ENCODE data around the gene THEMIS2. TPM values are rescaled to one million over a fixed set of nuclear protein-coding genes. Genes with fewer than 3 reads are reported as not detected.

THEMIS2 gene
- total RNA-seq, 1 experiment from 2014 or later, result 2.0 TPM

DNA sequence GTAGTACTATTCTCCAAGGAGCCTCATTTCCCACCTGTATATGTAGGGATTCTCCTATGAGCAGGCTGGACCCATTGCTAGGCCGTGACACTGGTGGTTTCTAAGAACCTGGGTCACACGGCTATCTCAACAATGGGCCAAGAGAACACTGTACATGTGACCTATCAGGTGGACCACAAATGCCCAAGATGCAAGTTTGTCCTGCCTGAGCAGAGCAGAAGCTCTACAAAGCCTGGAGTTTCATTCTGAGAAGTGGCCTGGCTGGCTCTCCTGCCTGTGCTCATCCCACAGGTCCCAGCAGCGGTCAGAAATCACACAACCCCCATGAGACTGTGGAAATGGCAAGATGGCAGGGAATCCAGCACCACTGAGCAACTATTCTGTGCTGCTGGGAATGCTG is 17.2 kb downstream of the THEMIS2 start:
- TF ChIP-seq EZH2 (IDR thresholded peaks at IDR 0.05; ENCODE audit: borderline replicate concordance, low read depth, low read length, poor library complexity, severe bottlenecking), result no peak
- TF ChIP-seq, protein P1, sequence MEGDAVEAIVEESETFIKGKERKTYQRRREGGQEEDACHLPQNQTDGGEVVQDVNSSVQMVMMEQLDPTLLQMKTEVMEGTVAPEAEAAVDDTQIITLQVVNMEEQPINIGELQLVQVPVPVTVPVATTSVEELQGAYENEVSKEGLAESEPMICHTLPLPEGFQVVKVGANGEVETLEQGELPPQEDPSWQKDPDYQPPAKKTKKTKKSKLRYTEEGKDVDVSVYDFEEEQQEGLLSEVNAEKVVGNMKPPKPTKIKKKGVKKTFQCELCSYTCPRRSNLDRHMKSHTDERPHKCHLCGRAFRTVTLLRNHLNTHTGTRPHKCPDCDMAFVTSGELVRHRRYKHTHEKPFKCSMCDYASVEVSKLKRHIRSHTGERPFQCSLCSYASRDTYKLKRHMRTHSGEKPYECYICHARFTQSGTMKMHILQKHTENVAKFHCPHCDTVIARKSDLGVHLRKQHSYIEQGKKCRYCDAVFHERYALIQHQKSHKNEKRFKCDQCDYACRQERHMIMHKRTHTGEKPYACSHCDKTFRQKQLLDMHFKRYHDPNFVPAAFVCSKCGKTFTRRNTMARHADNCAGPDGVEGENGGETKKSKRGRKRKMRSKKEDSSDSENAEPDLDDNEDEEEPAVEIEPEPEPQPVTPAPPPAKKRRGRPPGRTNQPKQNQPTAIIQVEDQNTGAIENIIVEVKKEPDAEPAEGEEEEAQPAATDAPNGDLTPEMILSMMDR (conservative IDR thresholded peaks at IDR 0.05; ENCODE audit: low read depth, low read length), result no peak
- POLR2A ChIA-PET (ENCODE audit: low non-redundant PET), result no interaction called here
- H3K27ac ChIP-seq (ENCODE audit: low read depth, low read length, poor library complexity, severe bottlenecking), result no peak overlapping the region
- intact Hi-C loops (cut with micrococcal nuclease; ENCODE audit: unreplicated experiment), result no loop called here
- H3K4me1 ChIP-seq (ENCODE audit: insufficient read depth, low read length, poor library complexity, severe bottlenecking), result no peaks in the 10 kb centered on the region
- peaks cover 42% of the 10 kb centered on the region for H3K36me3 ChIP-seq (ENCODE audit: insufficient read depth, low read length, poor library complexity, severe bottlenecking)
- DNase-seq (ENCODE audit: low spot score), result no peak
- H3K9me3 ChIP-seq (ENCODE audit: low read depth, low read length, poor library complexity, severe bottlenecking), result no peaks in the 10 kb centered on the region
- H3K27me3 ChIP-seq (replicated peaks; ENCODE audit: insufficient read depth, low read depth, low read length, poor library complexity), result no peaks in the 10 kb centered on the region
- no TSS peak for BruUV-seq (replicated peaks)
- CTCF ChIA-PET, result no interaction called here
- H3K4me3 ChIP-seq (ENCODE audit: low read depth, low read length, poor library complexity, severe bottlenecking), result no peak overlapping the region

DNA sequence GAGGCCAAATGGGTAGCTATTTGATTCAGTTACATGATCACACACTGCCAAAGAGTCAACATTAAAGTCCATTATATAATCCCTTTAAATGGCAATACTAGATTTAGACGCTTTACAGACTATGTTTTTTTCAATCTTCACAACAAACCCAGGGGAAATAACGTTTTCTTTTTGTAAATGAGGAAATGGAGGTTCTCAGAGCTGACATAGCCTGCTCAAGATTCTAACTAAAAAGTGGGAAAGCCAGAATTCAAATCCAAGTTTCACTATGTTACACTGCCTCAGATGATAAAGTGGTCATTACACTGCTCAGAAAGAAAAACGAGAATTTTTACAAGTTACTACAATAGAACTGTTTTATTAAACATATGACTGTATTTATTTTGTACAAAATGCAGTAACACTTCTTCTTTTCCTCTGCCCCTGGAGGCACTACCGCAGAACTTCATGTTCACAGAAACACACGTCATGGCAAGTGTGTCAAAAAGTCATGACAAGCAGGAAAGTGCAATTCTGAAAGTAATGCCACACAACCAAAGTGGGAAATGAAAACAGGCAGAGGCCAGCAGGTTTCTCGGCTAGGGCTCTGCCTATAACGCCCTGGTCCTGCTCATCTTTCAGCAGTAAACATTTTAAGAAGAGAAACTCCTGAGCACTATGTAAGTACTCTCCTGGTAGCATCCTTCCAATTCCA is 19.0 kb downstream of the THEMIS2 start:
- Histone ChIP-seq H3K27me3 (replicated peaks; ENCODE audit: insufficient read depth, low read depth, low read length, poor library complexity) (no peaks in the 10 kb centered on the region), H3K4me1 (ENCODE audit: insufficient read depth, low read length, poor library complexity, severe bottlenecking) (no peaks in the 10 kb centered on the region), H3K9me3 (ENCODE audit: low read depth, low read length, poor library complexity, severe bottlenecking) (no peaks in the 10 kb centered on the region), H3K36me3 (ENCODE audit: insufficient read depth, low read length, poor library complexity, severe bottlenecking) (peaks cover 56% of the 10 kb centered on the region), H3K4me3 (ENCODE audit: low read depth, low read length, poor library complexity, severe bottlenecking) (no peak overlapping the region), H3K27ac (ENCODE audit: low read depth, low read length, poor library complexity, severe bottlenecking) (no peak overlapping the region)
- ChIA-PET POLR2A (ENCODE audit: low non-redundant PET) (no interaction called here), CTCF (no interaction called here)
- intact Hi-C loops (cut with micrococcal nuclease; ENCODE audit: unreplicated experiment), result no loop called here
- BruUV-seq (replicated peaks), result no TSS peak
- TF ChIP-seq, protein P1 (conservative IDR thresholded peaks at IDR 0.05; ENCODE audit: low read depth, low read length), result no peak
- no peak for TF ChIP-seq EZH2 (IDR thresholded peaks at IDR 0.05; ENCODE audit: borderline replicate concordance, low read depth, low read length, poor library complexity, severe bottlenecking)
- no peak for DNase-seq (ENCODE audit: low spot score)

DNA sequence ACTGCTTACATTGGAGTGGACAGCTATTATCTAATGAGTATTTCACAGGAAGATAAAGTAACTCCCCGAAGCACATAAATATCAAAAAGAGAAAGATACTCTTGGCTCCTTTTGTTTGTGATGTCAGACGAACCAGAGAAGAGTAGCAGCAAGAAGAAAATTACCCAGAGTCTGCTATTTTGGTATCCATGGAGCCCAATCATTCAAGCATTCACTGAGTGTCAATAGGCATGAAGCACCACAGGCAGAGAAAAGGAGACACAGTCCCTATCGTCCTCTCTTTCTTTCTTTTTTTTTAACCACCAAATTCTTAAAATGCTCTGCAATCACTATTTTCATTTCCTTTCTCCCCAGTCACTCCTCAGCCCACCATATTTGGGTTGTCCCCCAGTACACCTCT is 22.2 kb downstream of the THEMIS2 start:
- TF ChIP-seq EZH2 (IDR thresholded peaks at IDR 0.05; ENCODE audit: borderline replicate concordance, low read depth, low read length, poor library complexity, severe bottlenecking), result no peak
- TF ChIP-seq, protein P1 (conservative IDR thresholded peaks at IDR 0.05; ENCODE audit: low read depth, low read length), result no peak
- no peak overlapping the region for H3K27ac ChIP-seq (ENCODE audit: low read depth, low read length, poor library complexity, severe bottlenecking)
- DNase-seq (ENCODE audit: low spot score), result no peak
- no peaks in the 10 kb centered on the region for H3K9me3 ChIP-seq (ENCODE audit: low read depth, low read length, poor library complexity, severe bottlenecking)
- ChIA-PET CTCF (interaction anchor here (0.6 kb wide), 1 partner anchor 63 kb away, joined by 4 read pairs; no protein-coding TSS in a partner anchor), POLR2A (ENCODE audit: low non-redundant PET) (no interaction called here)
- H3K36me3 ChIP-seq (ENCODE audit: insufficient read depth, low read length, poor library complexity, severe bottlenecking), result peaks cover 75% of the 10 kb centered on the region
- BruUV-seq (replicated peaks), result no TSS peak
- no peaks in the 10 kb centered on the region for H3K27me3 ChIP-seq (replicated peaks; ENCODE audit: insufficient read depth, low read depth, low read length, poor library complexity)
- intact Hi-C loops (cut with micrococcal nuclease; ENCODE audit: unreplicated experiment), result no loop called here
- no peaks in the 10 kb centered on the region for H3K4me1 ChIP-seq (ENCODE audit: insufficient read depth, low read length, poor library complexity, severe bottlenecking)
- no peak overlapping the region for H3K4me3 ChIP-seq (ENCODE audit: low read depth, low read length, poor library complexity, severe bottlenecking)
